DND-41 (cell line): ENCODE results near the gene EDC4.

Source experiments
- CTCF ChIP-seq: IDR thresholded peaks from 2 replicates; pipeline ENCODE4 v1.5.1; 2012; ENCODE audit warnings: borderline replicate concordance, low read length, moderate library complexity, mild to moderate bottlenecking; ENCODE audit not compliant: poor library complexity, severe bottlenecking; ENCODE audit errors: extremely low read depth
- EZH2 ChIP-seq: IDR thresholded peaks from 3 replicates; pipeline ENCODE4 v1.6.1; 2012; ENCODE audit warnings: borderline replicate concordance, low read depth, mild to moderate bottlenecking, moderate library complexity, low read length, inconsistent platforms; ENCODE audit not compliant: severe bottlenecking

- TF ChIP-seq CTCF, result no peak
- no peak for TF ChIP-seq EZH2
Observed at GRCh38 chr16:67869653-67870052, 3.2 kb upstream of the EDC4 start.
